ENCODE measurements around the gene CDH22. TPM values are rescaled to one million over a fixed set of nuclear protein-coding genes. Genes with fewer than 3 reads are reported as not detected.

Gene CDH22
- total RNA-seq, 1 donor from 2014 or later: 0.18 TPM

DNA sequence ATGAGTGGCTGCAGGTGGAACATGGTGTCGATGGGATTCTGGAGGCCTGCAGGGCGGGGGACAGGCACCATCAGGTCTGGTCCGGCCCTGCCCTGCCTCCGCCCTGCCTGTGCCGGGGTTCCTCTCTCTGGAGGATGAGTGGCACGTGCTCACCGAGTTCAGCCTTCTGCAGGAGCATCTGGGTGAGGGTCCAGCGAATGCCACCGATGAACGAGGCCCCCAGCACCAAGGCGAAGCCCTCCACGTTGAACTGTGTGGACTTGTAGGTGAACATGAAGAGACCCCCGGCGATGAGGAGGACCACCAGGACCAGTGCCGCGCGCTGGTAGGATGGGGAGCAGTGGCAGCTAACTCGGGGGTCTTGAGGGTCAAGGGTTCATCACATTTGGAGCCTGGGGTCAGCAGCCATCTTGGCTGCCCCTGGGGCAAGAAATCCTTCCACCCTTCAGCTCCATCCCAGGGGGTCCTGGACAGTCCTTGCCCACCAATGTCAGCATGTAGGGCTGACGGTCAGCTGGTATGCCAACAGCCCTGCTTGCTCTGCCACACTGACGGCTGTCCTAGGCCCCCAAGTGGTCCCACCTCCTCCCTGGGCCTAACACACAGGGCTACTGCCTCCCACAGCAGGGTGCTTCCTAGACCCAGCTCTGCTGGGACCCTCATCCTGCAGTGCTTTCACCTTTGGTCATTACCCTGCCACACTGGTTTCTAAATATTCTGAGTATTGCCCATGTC is 46.8 kb upstream of the CDH22 start:
- DNase-seq (ENCODE audit: low spot score in 2 of 2, unreplicated experiment in 2 of 2): no peak
- TF ChIP-seq, protein P1, sequence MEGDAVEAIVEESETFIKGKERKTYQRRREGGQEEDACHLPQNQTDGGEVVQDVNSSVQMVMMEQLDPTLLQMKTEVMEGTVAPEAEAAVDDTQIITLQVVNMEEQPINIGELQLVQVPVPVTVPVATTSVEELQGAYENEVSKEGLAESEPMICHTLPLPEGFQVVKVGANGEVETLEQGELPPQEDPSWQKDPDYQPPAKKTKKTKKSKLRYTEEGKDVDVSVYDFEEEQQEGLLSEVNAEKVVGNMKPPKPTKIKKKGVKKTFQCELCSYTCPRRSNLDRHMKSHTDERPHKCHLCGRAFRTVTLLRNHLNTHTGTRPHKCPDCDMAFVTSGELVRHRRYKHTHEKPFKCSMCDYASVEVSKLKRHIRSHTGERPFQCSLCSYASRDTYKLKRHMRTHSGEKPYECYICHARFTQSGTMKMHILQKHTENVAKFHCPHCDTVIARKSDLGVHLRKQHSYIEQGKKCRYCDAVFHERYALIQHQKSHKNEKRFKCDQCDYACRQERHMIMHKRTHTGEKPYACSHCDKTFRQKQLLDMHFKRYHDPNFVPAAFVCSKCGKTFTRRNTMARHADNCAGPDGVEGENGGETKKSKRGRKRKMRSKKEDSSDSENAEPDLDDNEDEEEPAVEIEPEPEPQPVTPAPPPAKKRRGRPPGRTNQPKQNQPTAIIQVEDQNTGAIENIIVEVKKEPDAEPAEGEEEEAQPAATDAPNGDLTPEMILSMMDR (IDR thresholded peaks at IDR 0.05; ENCODE audit: unreplicated experiment): no peak
- Mint-ChIP-seq H3K4me3 (no peak overlapping the region), H3K27me3 (ENCODE audit: low read depth) (no peaks in the 10 kb centered on the region), H3K36me3 (peaks cover 10% of the 10 kb centered on the region), H3K4me1 (peaks cover 12% of the 10 kb centered on the region), H3K9me3 (no peaks in the 10 kb centered on the region), H3K27ac (no peak overlapping the region)

DNA sequence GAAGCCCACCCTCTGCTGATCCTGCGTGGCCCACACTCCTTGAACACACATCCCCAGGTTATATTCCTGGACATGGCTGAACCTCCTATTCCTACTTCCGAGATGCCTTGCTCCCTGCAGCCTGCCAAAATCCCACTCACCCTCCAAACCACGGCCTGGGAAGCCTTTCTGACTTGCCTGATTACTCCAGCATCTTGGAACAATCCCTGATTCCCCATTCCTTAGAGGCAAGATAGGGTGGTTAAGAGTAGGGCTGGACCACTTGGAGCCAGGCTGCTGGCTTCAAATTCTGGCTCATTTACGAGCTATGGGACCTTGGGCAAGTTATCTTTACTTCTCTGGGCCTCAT is 45.9 kb upstream of the CDH22 start:
- Mint-ChIP-seq H3K36me3 (peaks cover 10% of the 10 kb centered on the region), H3K27ac (no peak overlapping the region), H3K27me3 (ENCODE audit: low read depth) (no peaks in the 10 kb centered on the region), H3K4me1 (peaks cover 20% of the 10 kb centered on the region), H3K4me3 (no peak overlapping the region), H3K9me3 (no peaks in the 10 kb centered on the region)
- DNase-seq (ENCODE audit: low spot score in 2 of 2, unreplicated experiment in 2 of 2): no peak
- TF ChIP-seq, protein P1 (IDR thresholded peaks at IDR 0.05; ENCODE audit: unreplicated experiment): no peak

DNA sequence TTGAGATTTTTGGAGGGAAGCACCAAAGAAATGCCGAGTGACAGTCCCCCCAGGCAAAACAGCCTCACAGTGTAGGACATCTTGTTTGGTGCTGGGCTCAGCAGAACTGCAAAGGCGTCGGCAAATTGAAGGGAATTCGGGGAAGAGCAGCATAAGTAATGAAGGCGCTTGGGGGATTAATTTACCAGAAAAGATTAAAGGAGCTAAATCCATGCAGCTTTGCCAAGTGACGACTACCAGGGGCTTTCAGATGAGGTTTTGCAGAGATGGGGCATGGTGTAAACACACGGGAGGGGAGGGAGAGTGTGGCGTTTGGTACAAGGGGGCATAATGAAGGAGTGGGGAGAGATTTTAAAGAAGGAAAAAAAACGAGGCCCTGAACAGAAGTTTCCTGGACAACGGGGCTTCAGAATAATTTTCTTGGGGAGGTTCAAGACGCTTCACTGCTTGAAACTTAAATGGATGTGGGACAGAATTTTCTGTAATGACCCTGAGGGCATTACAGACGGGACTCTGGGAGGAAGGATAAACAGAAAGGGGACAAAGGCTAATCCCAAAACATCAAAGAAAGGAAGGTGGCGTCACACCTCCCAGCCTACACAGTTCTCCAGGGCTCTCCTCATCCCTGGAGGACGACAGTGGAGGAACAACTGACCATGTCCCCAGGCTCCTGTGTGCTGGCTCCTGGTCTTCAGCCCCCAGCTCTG is 45.4 kb upstream of the CDH22 start:
- Mint-ChIP-seq H3K27ac (no peak overlapping the region), H3K36me3 (peaks cover 10% of the 10 kb centered on the region), H3K4me3 (no peak overlapping the region)

DNA sequence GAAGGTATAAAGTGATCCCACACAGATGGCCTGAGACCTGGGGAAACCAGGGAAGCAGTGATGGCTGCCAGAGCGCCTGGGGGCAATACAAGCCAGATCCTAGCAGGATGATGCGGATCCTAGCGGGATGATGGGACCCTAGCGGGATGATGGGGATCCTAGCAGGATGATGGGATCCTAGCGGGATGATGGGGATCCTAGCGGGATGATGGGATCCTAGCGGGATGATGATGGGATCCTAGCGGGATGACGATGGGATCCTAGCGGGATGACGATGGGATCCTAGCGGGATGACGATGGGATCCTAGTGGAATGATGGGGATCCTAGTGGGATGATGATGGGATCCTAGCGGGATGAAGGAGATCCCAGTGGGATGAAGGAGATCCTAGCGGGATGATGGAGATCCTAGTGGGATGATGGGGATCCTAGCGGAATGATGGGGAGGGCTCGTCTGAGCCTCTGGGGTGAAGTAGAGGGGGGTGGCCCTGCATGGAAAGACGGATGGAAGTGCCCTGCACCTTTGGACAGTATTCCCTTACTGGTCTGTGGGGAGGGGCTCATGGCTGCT is 44.2 kb upstream of the CDH22 start:
- TF ChIP-seq, protein P1 (IDR thresholded peaks at IDR 0.05; ENCODE audit: unreplicated experiment): no peak
- Mint-ChIP-seq H3K9me3 (no peaks in the 10 kb centered on the region), H3K4me3 (no peak overlapping the region), H3K36me3 (peaks cover 10% of the 10 kb centered on the region), H3K27me3 (ENCODE audit: low read depth) (no peaks in the 10 kb centered on the region), H3K27ac (no peak overlapping the region), H3K4me1 (peaks cover 32% of the 10 kb centered on the region)
- DNase-seq (ENCODE audit: low spot score in 2 of 2, unreplicated experiment in 2 of 2): no peak

More for the DNA sequence above, 45.4 kb upstream of the CDH22 start:
- TF ChIP-seq, protein P1 (IDR thresholded peaks at IDR 0.05; ENCODE audit: unreplicated experiment): no peak
- no peaks in the 10 kb centered on the region for H3K9me3 Mint-ChIP-seq
- H3K27me3 Mint-ChIP-seq (ENCODE audit: low read depth): no peaks in the 10 kb centered on the region
- no peak for DNase-seq (ENCODE audit: low spot score in 2 of 2, unreplicated experiment in 2 of 2)
- H3K4me1 Mint-ChIP-seq: peaks cover 26% of the 10 kb centered on the region

DNA sequence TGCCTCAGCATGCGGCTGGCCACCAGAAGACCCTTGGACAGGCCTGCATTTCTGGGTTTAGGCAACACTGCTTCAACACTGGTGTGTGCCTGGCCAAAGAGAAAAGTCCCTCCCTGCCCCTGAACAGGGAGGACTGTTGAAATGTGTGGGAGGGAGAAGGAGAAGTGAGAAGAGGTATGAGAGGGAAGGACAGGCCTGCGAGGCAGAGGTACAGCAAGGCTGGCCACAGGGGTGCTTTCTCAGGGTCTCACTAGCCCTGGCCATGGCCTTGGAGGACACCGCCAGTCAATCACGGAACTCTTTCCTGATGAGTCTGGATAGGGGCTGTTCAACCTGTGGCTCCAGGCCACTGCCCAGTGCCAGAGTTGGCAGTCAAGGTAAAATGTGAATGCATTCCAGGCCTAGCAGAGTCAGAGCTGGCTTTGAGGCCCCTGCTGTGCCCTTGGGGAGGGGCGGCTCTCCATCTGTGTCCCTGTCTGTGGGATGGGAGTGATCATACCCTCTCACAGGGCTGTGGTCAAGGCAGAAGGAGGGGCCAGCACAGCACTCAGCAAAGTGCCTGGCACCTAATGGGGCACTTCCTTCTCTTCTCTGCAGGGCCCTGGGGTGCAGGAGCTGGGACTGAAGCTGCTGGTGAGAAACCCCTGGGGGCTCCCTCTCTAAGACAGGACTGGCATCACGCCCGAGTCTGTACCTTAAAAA is 43.2 kb upstream of the CDH22 start:
- TF ChIP-seq, protein P1 (IDR thresholded peaks at IDR 0.05; ENCODE audit: unreplicated experiment): no peak
- H3K4me1 Mint-ChIP-seq: peaks cover 32% of the 10 kb centered on the region
- H3K36me3 Mint-ChIP-seq: peaks cover 10% of the 10 kb centered on the region
- peak overlapping the region; percentile 83 for H3K27ac Mint-ChIP-seq
- H3K4me3 Mint-ChIP-seq: no peak overlapping the region
- no peaks in the 10 kb centered on the region for H3K27me3 Mint-ChIP-seq (ENCODE audit: low read depth)
- DNase-seq (ENCODE audit: low spot score in 2 of 2, unreplicated experiment in 2 of 2): no peak
- H3K9me3 Mint-ChIP-seq: no peaks in the 10 kb centered on the region

All from mesothelial cell of epicardium (in vitro differentiated cells).